ENCODE results near the gene TNFAIP8L1.

DNA sequence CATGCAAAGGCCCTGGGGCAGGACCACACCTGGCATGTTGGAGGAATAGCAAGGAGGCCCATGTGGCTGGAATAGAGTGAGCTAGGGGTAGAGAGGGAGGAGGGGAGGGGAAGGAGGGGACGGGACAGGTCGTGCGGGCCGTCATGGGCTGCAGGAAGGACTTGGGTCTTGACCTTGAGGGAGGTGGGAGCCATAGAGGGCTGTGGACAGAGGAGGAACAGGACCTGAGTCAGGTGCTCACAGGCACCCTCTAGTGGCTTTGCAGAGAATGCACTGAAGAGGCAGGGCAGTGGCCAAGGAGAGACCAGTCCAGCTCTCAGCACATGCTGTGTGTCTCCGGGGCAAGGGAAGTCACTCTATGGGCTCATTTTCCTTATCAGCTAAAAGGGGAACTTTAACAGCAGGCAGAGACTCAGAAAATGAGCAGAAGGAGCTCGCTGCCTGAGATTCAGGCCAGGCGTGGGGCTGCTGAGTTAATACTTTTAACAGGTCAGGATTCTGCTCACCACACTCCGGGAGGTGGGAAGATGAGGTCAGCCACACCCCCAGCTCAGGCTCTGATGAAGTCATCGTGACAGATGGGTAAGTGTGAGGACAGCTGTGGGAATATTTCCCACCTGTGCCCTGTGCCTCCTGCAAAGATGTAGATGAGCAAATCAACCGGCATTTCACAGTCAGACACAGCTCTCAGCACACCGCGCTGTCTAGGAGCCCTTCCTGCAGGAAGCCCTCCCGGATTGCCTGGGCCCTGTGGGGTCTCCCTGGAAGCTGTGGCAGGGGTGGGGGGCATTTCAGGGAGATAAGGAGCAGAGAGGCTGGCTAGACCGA lies 6.0 kb upstream of the TNFAIP8L1 start:
- TF ChIP-seq POLR2A (IDR thresholded peaks at IDR 0.05) (no peak), CTCF (IDR thresholded peaks at IDR 0.05) (peak in 3 of 4 experiments; percentile 21 to 66 (median 43))
